Ishikawa (cell line): Measurements from ENCODE around the gene SLC35F6.

Experiments used
- CEBPB ChIP-seq: IDR thresholded peaks from 2 replicates; pipeline ENCODE4 v1.6.1; 2012
- CREB1 ChIP-seq: IDR thresholded peaks from 2 replicates; pipeline ENCODE4 v1.6.1; 2012; ENCODE audit warnings: low read depth
- EGR1 ChIP-seq: IDR thresholded peaks from 2 replicates; pipeline ENCODE4 v1.6.1; 2012
- EP300 ChIP-seq: IDR thresholded peaks from 2 replicates; pipeline ENCODE4 v1.6.1; 2012; ENCODE audit warnings: borderline replicate concordance
- FOXM1 ChIP-seq: IDR thresholded peaks from 2 replicates; pipeline ENCODE4 v1.6.1; 2012; ENCODE audit warnings: low read depth, borderline replicate concordance
- NFIC ChIP-seq: IDR thresholded peaks from 2 replicates; pipeline ENCODE4 v1.6.1; 2012
- RAD21 ChIP-seq: IDR thresholded peaks from 2 replicates; pipeline ENCODE4 v1.6.1; 2012; ENCODE audit warnings: low read depth
- REST ChIP-seq: IDR thresholded peaks from 2 replicates; pipeline ENCODE4 v1.6.1; 2012; ENCODE audit warnings: low read depth, mild to moderate bottlenecking
- TAF1 ChIP-seq: IDR thresholded peaks from 2 replicates; pipeline ENCODE4 v1.6.1; 2012; ENCODE audit warnings: low read depth, mild to moderate bottlenecking
- TCF12 ChIP-seq: IDR thresholded peaks from 2 replicates; pipeline ENCODE4 v1.6.1; 2012; ENCODE audit warnings: low read depth
- TEAD4 ChIP-seq: IDR thresholded peaks from 2 replicates; pipeline ENCODE4 v1.6.1; 2012
- USF1 ChIP-seq: IDR thresholded peaks from 2 replicates; pipeline ENCODE4 v1.6.1; 2012
- YY1 ChIP-seq: IDR thresholded peaks from 2 replicates; pipeline ENCODE4 v1.6.1; 2012; ENCODE audit warnings: low read depth
- ZBTB7A ChIP-seq: IDR thresholded peaks from 2 replicates; pipeline ENCODE4 v1.6.1; 2012; ENCODE audit warnings: low read depth
- TF ChIP-seq, protein P1 (sequence below): IDR thresholded peaks from 2 replicates; pipeline ENCODE4 v1.6.1; 2012

The SLC35F6 gene

DNA sequence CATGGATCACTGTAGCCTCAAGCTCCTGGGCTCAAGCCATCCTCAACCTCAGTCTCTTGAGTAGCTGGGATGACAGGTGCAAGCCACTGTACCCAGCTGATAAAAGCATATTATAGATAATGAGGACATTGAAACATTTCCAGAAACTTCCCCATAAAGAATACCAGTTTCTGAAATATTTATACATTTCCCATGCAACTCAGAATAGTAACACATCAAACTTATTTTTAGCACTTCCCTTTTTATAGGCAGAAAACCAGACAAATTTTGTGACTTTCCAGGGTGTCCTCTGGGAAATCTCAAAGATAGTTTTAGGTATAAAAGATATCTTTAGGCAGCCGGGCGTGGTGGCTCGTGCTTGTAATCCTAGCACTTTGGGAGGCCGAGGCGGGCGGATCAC, 58.8 kb downstream of the SLC35F6 start:
- TF ChIP-seq NFIC = no peak
- TF ChIP-seq REST = no peak
- no peak for TF ChIP-seq USF1
- TF ChIP-seq RAD21 = no peak
- no peak for TF ChIP-seq CEBPB
- no peak for TF ChIP-seq EP300
- no peak for TF ChIP-seq CREB1
- TF ChIP-seq FOXM1 = no peak
- TF ChIP-seq YY1 = no peak
- no peak for TF ChIP-seq TAF1
- TF ChIP-seq TEAD4 = no peak
- TF ChIP-seq EGR1 = no peak
- TF ChIP-seq, protein P1, sequence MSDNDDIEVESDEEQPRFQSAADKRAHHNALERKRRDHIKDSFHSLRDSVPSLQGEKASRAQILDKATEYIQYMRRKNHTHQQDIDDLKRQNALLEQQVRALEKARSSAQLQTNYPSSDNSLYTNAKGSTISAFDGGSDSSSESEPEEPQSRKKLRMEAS = no peak
- TF ChIP-seq TCF12 = no peak
- no peak for TF ChIP-seq ZBTB7A
